Endothelial cell of umbilical vein (primary cell): ENCODE measurements around the gene UNC5A. TPM values are rescaled to one million over a fixed set of nuclear protein-coding genes. Genes with fewer than 3 reads are reported as not detected.

Experiments used
- BruUV-seq: library from RNA; stranded (reverse); fragments of 400-500 nt; replicated peaks from 2 replicates; lab custom pipeline; 2021; lab: Mats Ljungman, UMichigan
- CTCF ChIA-PET: fragments of 300-600, 350-600 bp; sonication (Branson Sonifier 250); formaldehyde crosslinking; loops from one replicate; lab custom pipeline; 2021; ENCODE audit warnings: antibody characterized with exemption, inconsistent platforms; lab: Charles Lee
- POLR2A ChIA-PET: fragments of 300-600, 350-600 bp; sonication (Branson Sonifier 250); formaldehyde crosslinking; loops from one replicate; lab custom pipeline; 2021; ENCODE audit warnings: antibody characterized with exemption, inconsistent platforms; lab: Charles Lee
- DNase-seq: peaks from one replicate; pipeline ENCODE4 v3.0.0-alpha.2; 2011; ENCODE audit warnings: low read depth, low spot score
- FAIRE-seq: peaks from 2 replicates; lab custom pipeline; 2011; peaks lifted over from hg19 to GRCh38; lab: Jason Lieb, UNC
- H2AFZ ChIP-seq: 2 replicates; pipeline ENCODE4 v1.6.0; 2012; ENCODE audit warnings: low read depth, low read length, control low read depth, inconsistent platforms
- H3K27ac ChIP-seq: 2 replicates; pipeline ENCODE4 v1.5.1; 2011; ENCODE audit warnings: low read depth, mild to moderate bottlenecking, control low read depth, low read length, moderate library complexity; ENCODE audit not compliant: insufficient read depth
- H3K27me3 ChIP-seq, 2 experiments: 2 replicates each; pipeline versions ENCODE4 v1.6.0 to v1.6.1; 2011; ENCODE audit warnings: low read length in 2 of 2, mixed read lengths in 1 of 2; ENCODE audit not compliant: control insufficient read depth in 2 of 2, insufficient read depth in 2 of 2
- H3K36me3 ChIP-seq, 2 experiments: 2 replicates in 1 of 2; 3 replicates in 1 of 2; pipeline ENCODE4 v1.5.1; 2011; ENCODE audit warnings: low read length in 2 of 2, mild to moderate bottlenecking in 1 of 2, moderate library complexity in 1 of 2; ENCODE audit not compliant: control insufficient read depth in 2 of 2, insufficient read depth in 2 of 2; ENCODE audit errors: extremely low read depth in 1 of 2
- H3K4me1 ChIP-seq: 3 replicates; pipeline ENCODE4 v1.5.1; 2011; ENCODE audit warnings: mild to moderate bottlenecking, low read length; ENCODE audit not compliant: control insufficient read depth, insufficient read depth; ENCODE audit errors: extremely low read depth
- H3K4me2 ChIP-seq: 2 replicates; pipeline ENCODE4 v1.6.1; 2011; ENCODE audit warnings: low read length, control low read depth, mixed read lengths; ENCODE audit not compliant: insufficient read depth
- H3K4me3 ChIP-seq, 3 experiments: fragments of 200-600 bp in 1 of 3; sonication (generic), shearing (Covaris generic) in 1 of 3; replicated peaks in 1 of 3; 2 replicates each; pipeline ENCODE4 v1.5.1; 2011 to 2016; ENCODE audit warnings: control low read depth in 3 of 3, low read length in 3 of 3, mild to moderate bottlenecking in 2 of 3, inconsistent platforms in 1 of 3, low read depth in 1 of 3, moderate library complexity in 1 of 3; ENCODE audit not compliant: insufficient read depth in 1 of 3
- H3K79me2 ChIP-seq: 2 replicates; pipeline ENCODE4 v1.6.0; 2012; ENCODE audit warnings: low read length, inconsistent platforms; ENCODE audit not compliant: control insufficient read depth, insufficient read depth
- H3K9ac ChIP-seq: replicated peaks from 2 replicates; pipeline ENCODE3; 2011; ENCODE audit warnings: low read length, control low read depth; ENCODE audit not compliant: insufficient read depth; ENCODE audit errors: extremely low read depth
- H3K9me1 ChIP-seq: replicated peaks from 3 replicates; pipeline ENCODE4 v1.6.0; 2011; ENCODE audit warnings: mild to moderate bottlenecking, low read length; ENCODE audit not compliant: control insufficient read depth, insufficient read depth; ENCODE audit errors: extremely low read depth
- H3K9me3 ChIP-seq: replicated peaks from 2 replicates; pipeline ENCODE4 v1.5.1; 2012; ENCODE audit warnings: low read length, inconsistent platforms; ENCODE audit not compliant: control insufficient read depth, insufficient read depth
- H4K20me1 ChIP-seq: replicated peaks from 2 replicates; pipeline ENCODE3; 2011; ENCODE audit warnings: mild to moderate bottlenecking, low read length; ENCODE audit not compliant: control insufficient read depth, insufficient read depth; ENCODE audit errors: extremely low read depth
- CTCF ChIP-seq, 2 donors: IDR thresholded peaks; 1 replicate in 1 of 2; 2 replicates in 1 of 2; pipeline ENCODE4 v1.5.1; 2011; ENCODE audit warnings: low read length in 2 of 2, mild to moderate bottlenecking in 2 of 2, moderate library complexity in 2 of 2, control low read depth in 1 of 2, inconsistent platforms in 1 of 2, low read depth in 1 of 2; ENCODE audit not compliant: insufficient read depth in 1 of 2; ENCODE audit errors: extremely low read depth in 1 of 2
- EZH2 ChIP-seq: IDR thresholded peaks from 2 replicates; pipeline ENCODE4 v1.6.1; 2012; ENCODE audit warnings: borderline replicate concordance, low read depth, mild to moderate bottlenecking, moderate library complexity, low read length, inconsistent platforms; ENCODE audit not compliant: severe bottlenecking
- FOS ChIP-seq: IDR thresholded peaks from 2 replicates; pipeline ENCODE4 v1.6.1; 2011; ENCODE audit warnings: mild to moderate bottlenecking, low read length, moderate library complexity, borderline replicate concordance; ENCODE audit not compliant: insufficient read depth
- GATA2 ChIP-seq: IDR thresholded peaks from 2 replicates; pipeline ENCODE4 v1.7.0; 2011; ENCODE audit warnings: low read depth, mild to moderate bottlenecking, moderate library complexity, mixed read lengths, low read length; ENCODE audit not compliant: insufficient read length, insufficient read depth
- JUN ChIP-seq: IDR thresholded peaks from 2 replicates; pipeline ENCODE4 v1.6.1; 2011; ENCODE audit warnings: borderline replicate concordance, low read depth; ENCODE audit not compliant: insufficient read length, insufficient read depth
- MAX ChIP-seq: IDR thresholded peaks from 2 replicates; pipeline ENCODE4 v1.6.1; 2011; ENCODE audit not compliant: insufficient read depth, insufficient read length
- MYC ChIP-seq: IDR thresholded peaks from one replicate; pipeline ENCODE4 v1.6.1; 2011; ENCODE audit warnings: mild to moderate bottlenecking, low read depth, low read length
- POLR2A ChIP-seq: IDR thresholded peaks from 2 replicates; pipeline ENCODE4 v1.6.1; 2012; ENCODE audit warnings: low read depth, mild to moderate bottlenecking, control low read depth, low read length
- POLR2AphosphoS5 ChIP-seq: IDR thresholded peaks from 2 replicates; pipeline ENCODE4 v1.6.1; 2012; ENCODE audit warnings: low read depth, mild to moderate bottlenecking, control low read depth, low read length, moderate library complexity; ENCODE audit not compliant: insufficient read depth
- dilution Hi-C: fragments of 300-500 bp; cut with MboI; formaldehyde crosslinking; loops from one replicate; pipeline ENCODE4 v1.15.0; 2019; ENCODE audit warnings: low sequenced_read_pairs; ENCODE audit not compliant: extremely low pct_ligation_motif_present
- intact Hi-C: fragments of 100-400 bp; cut with micrococcal nuclease; formaldehyde crosslinking; loops from one replicate; pipeline ENCODE4 v1.10.0; 2022
- polyA plus RNA-seq, 4 experiments: library from polyadenylated mRNA; depleted of rRNA in 3 of 4; stranded (reverse) in 3 of 4; unstranded in 1 of 4; fragments of >200 nt; gene quantifications; 2 replicates each; pipeline versions ENCODE4 v1.2.1 to v1.2.3, GENCODE V29; 2011 to 2012; ENCODE audit warnings: missing spikeins in 1 of 4
- total RNA-seq: library from RNA; stranded (reverse); gene quantifications from 2 replicates; pipeline ENCODE4 v1.2.3, GENCODE V29; 2021

The UNC5A gene
- total and polyA plus RNA-seq, 2 donors (not counting 3 experiments of a cell fraction or from before 2014, with no cell fraction given), result 0.08 to 0.22 TPM

- Histone ChIP-seq H3K4me1 (peaks cover 3% of the 10 kb centered on the region), H4K20me1 (no peaks in the 10 kb centered on the region), H3K9me1 (no peaks in the 10 kb centered on the region), H3K79me2 (no peaks in the 10 kb centered on the region), H3K27ac (no peak overlapping the region), H3K36me3 (no peaks in the 10 kb centered on the region), H3K4me3 (no peak overlapping the region), H3K9ac (no peak overlapping the region), H3K4me2 (no peak overlapping the region), H3K9me3 (no peaks in the 10 kb centered on the region), H3K27me3 (peaks cover 29 to 36% of the 10 kb centered on the region in 2 experiments), H2AFZ (no peak overlapping the region)
- dilution Hi-C loops, result no loop called here
- ChIA-PET CTCF (interaction anchor here (0.7 to 3.4 kb wide), 3 partner anchors 154 to 297 kb away, joined by 4 to 12 read pairs (median 7); no protein-coding TSS in a partner anchor), POLR2A (no interaction called here)
- BruUV-seq, result no TSS peak
- DNase-seq (no peak), FAIRE-seq (no peak)
- intact Hi-C loops, result no loop called here
- TF ChIP-seq POLR2A (no peak), GATA2 (no peak), CTCF (IDR thresholded peaks at IDR 0.05; ENCODE audit: extremely low read depth in 1 of 2, insufficient read depth in 1 of 2, low read depth in 1 of 2, low read length in 2 of 2) (no peak), EZH2 (no peak), MAX (no peak), FOS (no peak), MYC (no peak), JUN (no peak), POLR2AphosphoS5 (no peak)
Measured at GRCh38 chr5:176814836-176815438, 4.6 kb downstream of the UNC5A start.
